Dendritic cell treated with granulocyte-macrophage colony-stimulating factor and Interleukin-4, amounts not matched to agents 40 ng/mL and 50 ng/mL, for 4 days (primary cell): Measurements from ENCODE around the gene CUL9.

ENCODE experiments used
- H3K27ac Mint-ChIP-seq: one replicate; pipeline ENCODE4 v1.8.0; 2022; ENCODE audit warnings: mild to moderate bottlenecking, mixed read lengths
- H3K27me3 Mint-ChIP-seq: one replicate; pipeline ENCODE4 v1.8.0; 2022; ENCODE audit warnings: mild to moderate bottlenecking, mixed read lengths
- H3K36me3 Mint-ChIP-seq: one replicate; pipeline ENCODE4 v1.8.0; 2022; ENCODE audit warnings: low read depth, mixed read lengths
- H3K4me1 Mint-ChIP-seq: one replicate; pipeline ENCODE4 v1.8.0; 2022; ENCODE audit warnings: low read depth, mixed read lengths
- H3K4me3 Mint-ChIP-seq: one replicate; pipeline ENCODE4 v1.8.0; 2022; ENCODE audit warnings: mild to moderate bottlenecking, moderate library complexity, mixed read lengths
- H3K9me3 Mint-ChIP-seq: one replicate; pipeline ENCODE4 v1.8.0; 2022; ENCODE audit warnings: mixed read lengths
- intact Hi-C: fragments of 100-400 bp; cut with micrococcal nuclease; formaldehyde crosslinking; loops from one replicate; pipeline ENCODE4 v1.15.0; 2022

CUL9 gene

DNA sequence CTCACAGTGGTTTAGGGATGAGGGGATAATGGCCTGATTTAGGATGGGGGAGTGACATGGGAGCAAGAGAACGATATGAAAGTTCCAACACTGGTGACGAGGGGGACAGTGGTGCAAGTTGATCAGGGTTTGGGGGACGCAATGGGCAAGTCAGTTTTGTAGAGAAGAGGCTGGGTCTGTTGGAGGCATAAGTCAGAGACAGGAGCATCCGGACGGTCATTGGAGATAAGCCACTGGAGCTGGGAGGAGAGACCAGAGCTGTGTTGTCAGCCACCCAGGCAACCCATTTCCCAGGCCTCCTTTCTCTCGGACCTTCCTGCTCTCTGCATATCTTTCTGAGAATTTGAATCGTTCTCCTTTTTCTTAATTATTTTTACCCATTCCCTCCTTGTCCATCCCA is 37.8 kb downstream of the CUL9 start:
- Mint-ChIP-seq H3K36me3 (peaks cover 93% of the 10 kb centered on the region), H3K4me3 (no peak overlapping the region), H3K27me3 (no peaks in the 10 kb centered on the region), H3K27ac (no peak overlapping the region), H3K4me1 (peaks cover 24% of the 10 kb centered on the region), H3K9me3 (no peaks in the 10 kb centered on the region)
- intact Hi-C loops: no loop called here

DNA sequence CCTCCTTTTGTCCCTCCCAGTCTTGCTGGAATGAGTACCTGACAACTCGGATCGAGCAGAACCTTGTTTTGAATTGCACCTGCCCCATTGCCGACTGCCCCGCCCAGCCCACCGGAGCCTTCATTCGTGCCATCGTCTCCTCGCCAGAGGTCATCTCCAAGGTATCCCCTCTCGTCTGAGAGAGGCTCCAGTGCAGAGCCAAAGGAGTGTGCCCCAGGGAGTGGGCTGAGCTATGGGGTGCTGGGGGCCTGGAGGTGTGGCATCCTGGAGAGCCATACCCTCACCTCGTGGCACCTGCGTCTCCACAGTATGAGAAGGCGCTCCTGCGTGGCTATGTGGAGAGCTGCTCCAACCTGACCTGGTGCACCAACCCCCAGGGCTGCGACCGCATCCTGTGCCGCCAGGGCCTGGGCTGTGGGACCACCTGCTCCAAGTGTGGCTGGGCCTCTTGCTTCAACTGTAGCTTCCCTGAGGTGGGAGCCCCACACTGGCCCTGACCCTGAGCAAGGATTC is 38.5 kb downstream of the CUL9 start:
- Mint-ChIP-seq H3K4me3 (no peak overlapping the region), H3K27ac (peak overlapping the region; percentile 67)
- intact Hi-C loops: no loop called here

GRCh38 chr6:43221046-43221972 is 39.3 kb downstream of the CUL9 start:
- Mint-ChIP-seq H3K27me3 (no peaks in the 10 kb centered on the region), H3K4me3 (peak overlapping the region; percentile 18), H3K36me3 (peaks cover 91% of the 10 kb centered on the region), H3K4me1 (peaks cover 37% of the 10 kb centered on the region), H3K9me3 (no peaks in the 10 kb centered on the region), H3K27ac (peak overlapping the region; percentile 67)
- intact Hi-C loops: no loop called here

More for the DNA sequence above, 38.5 kb downstream of the CUL9 start:
- Mint-ChIP-seq H3K27me3 (no peaks in the 10 kb centered on the region), H3K4me1 (peaks cover 29% of the 10 kb centered on the region), H3K9me3 (no peaks in the 10 kb centered on the region), H3K36me3 (peaks cover 91% of the 10 kb centered on the region)

- Mint-ChIP-seq H3K27ac (no peak overlapping the region), H3K4me3 (no peak overlapping the region), H3K4me1 (peaks cover 45% of the 10 kb centered on the region), H3K9me3 (no peaks in the 10 kb centered on the region), H3K27me3 (no peaks in the 10 kb centered on the region), H3K36me3 (peaks cover 85% of the 10 kb centered on the region)
- intact Hi-C loops: no loop called here
Measured at GRCh38 chr6:43222418-43223059, 40.5 kb downstream of the CUL9 start.

- Mint-ChIP-seq H3K27ac (no peak overlapping the region), H3K27me3 (no peaks in the 10 kb centered on the region), H3K4me3 (no peak overlapping the region), H3K9me3 (no peaks in the 10 kb centered on the region), H3K4me1 (peaks cover 51% of the 10 kb centered on the region), H3K36me3 (peaks cover 80% of the 10 kb centered on the region)
- intact Hi-C loops: no loop called here
Measured at GRCh38 chr6:43223175-43223574, 41.2 kb downstream of the CUL9 start.

DNA sequence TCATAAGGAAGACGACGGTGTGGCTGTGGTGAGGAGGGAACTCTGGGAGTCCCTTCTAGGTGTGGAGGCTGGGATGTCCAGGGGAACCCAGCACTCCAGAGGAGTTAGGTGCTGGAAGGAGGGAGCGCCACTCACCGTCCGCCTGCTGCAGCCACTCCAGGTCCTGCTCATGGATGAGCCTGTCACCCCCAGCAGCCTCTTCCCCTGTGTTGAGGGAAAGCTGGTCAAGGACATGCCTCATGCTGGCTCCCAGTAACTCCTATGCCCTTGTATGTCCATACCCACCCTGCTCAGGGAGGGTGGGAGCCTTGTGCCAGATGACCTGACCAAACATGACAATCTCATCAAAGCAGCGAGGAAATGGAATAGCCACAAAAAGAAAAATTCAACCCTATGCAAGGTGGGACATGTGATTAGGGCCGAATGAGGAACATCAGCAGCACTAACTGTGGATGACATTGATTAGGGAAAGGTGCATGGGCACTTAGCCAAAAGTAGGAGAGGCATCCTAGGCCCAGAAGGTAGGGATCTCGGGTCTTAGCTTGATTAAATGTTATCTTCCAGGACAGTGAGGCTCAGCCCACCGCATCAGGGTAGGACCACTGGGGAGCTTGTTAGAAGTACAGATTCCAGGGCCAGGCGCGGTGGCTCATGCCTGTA is 44.3 kb downstream of the CUL9 start:
- H3K4me1 Mint-ChIP-seq: peaks cover 55% of the 10 kb centered on the region
- H3K27ac Mint-ChIP-seq: peak overlapping the region; percentile 66
- H3K4me3 Mint-ChIP-seq: no peak overlapping the region
- H3K9me3 Mint-ChIP-seq: no peaks in the 10 kb centered on the region
- H3K27me3 Mint-ChIP-seq: peaks cover 10% of the 10 kb centered on the region
- intact Hi-C loops: loop anchor here (5.0 kb wide), 1 partner anchor 54 kb away; the partner anchor contains the start of gene SRF
- peaks cover 49% of the 10 kb centered on the region for H3K36me3 Mint-ChIP-seq

- Mint-ChIP-seq H3K27ac (peak within 1 kb of the TSS; percentile 85), H3K27me3 (peaks cover 22% of the 10 kb centered on the region), H3K4me1 (peaks cover 51% of the 10 kb centered on the region), H3K9me3 (no peaks in the 10 kb centered on the region), H3K36me3 (peaks cover 20% of the 10 kb centered on the region), H3K4me3 (peak within 1 kb of the TSS; percentile 75)
- intact Hi-C loops: loop anchor here (2.0 to 5.0 kb wide), 3 partner anchors 18 to 57 kb away; partner anchors contain the start of genes CUL9 and SRF
Measured at GRCh38 chr6:43228951-43229802, 47.2 kb downstream of the CUL9 start, which contains the start of gene DNPH1. Gene DNPH1 (minus strand): TSS chr6:43229481. CDS start chr6:43229456, 25 bp downstream.

- peaks cover 46% of the 10 kb centered on the region for H3K4me1 Mint-ChIP-seq
- H3K27me3 Mint-ChIP-seq: peaks cover 23% of the 10 kb centered on the region
- H3K9me3 Mint-ChIP-seq: no peaks in the 10 kb centered on the region
- peaks cover 18% of the 10 kb centered on the region for H3K36me3 Mint-ChIP-seq
- peak overlapping the region; percentile 75 for H3K4me3 Mint-ChIP-seq
- peak overlapping the region; percentile 85 for H3K27ac Mint-ChIP-seq
- intact Hi-C loops: loop anchor here (2.0 to 5.0 kb wide), 3 partner anchors 17 to 58 kb away; partner anchors contain the start of genes CUL9 and SRF
Measured at GRCh38 chr6:43229803-43230620, 48.0 kb downstream of the CUL9 start.

GRCh38 chr6:43231053-43231452 is 49.1 kb downstream of the CUL9 start:
- Mint-ChIP-seq H3K4me1 (peaks cover 36% of the 10 kb centered on the region), H3K27ac (no peak overlapping the region), H3K9me3 (no peaks in the 10 kb centered on the region), H3K36me3 (peaks cover 8% of the 10 kb centered on the region), H3K4me3 (no peak overlapping the region), H3K27me3 (peaks cover 23% of the 10 kb centered on the region)
- intact Hi-C loops: no loop called here

DNA sequence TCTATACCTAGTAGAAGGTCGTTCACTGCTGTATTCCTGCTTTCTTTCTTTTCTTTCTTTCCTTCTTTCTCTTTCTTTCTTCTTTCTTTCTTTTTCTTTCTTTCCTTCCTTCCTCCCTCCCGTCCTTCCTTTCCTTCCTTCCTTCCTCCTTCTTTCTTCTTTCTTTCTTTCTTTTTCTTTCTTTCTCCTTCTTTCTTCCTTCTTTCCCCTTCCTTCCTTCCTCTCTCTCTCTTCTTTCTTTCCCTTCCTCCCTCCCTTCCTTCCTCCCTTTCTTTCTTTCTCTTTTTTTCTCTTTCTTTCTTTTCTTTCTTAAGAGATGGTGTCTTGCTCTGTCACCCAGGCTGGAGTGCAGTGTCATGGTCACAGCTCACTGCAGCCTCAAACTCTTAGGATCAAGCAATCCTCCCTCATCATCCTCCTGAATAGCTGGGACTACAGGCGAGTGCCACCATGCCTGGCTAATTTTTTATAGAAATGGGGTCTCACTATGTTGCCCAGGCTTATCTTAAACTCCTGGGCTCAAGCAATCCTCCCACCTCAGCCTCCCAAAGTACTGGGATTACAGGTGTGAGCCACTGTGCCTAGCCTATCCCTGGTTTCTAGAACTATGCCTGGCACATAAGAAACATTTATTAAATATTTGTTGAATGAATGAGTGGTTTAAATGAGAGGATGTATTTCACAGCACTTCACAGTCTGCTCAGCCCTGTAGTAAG is 49.9 kb downstream of the CUL9 start:
- intact Hi-C loops: no loop called here
- Mint-ChIP-seq H3K27ac (no peak overlapping the region), H3K9me3 (no peaks in the 10 kb centered on the region), H3K36me3 (no peaks in the 10 kb centered on the region), H3K27me3 (peaks cover 26% of the 10 kb centered on the region), H3K4me3 (no peak overlapping the region), H3K4me1 (peaks cover 28% of the 10 kb centered on the region)

DNA sequence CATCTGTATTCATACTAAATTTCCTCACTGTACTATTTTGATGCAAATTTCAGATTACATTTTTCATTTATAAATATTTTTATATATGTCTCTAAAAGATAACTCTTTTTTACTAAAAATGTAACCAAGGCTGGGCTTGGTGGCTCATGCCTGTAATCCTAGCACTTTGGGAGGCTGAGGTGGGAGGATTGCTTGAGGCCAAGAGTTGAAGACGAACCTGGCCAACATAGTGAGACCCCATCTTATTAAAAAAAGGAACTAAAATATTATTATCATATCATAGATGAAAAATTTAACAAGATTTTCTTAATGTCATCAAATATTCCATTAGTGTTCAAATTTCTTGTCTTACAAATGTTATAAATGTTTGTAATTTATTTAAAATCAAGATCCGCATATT is 53.8 kb downstream of the CUL9 start:
- Mint-ChIP-seq H3K9me3 (no peaks in the 10 kb centered on the region), H3K4me3 (no peak overlapping the region), H3K27ac (no peak overlapping the region), H3K4me1 (peaks cover 11% of the 10 kb centered on the region), H3K36me3 (no peaks in the 10 kb centered on the region), H3K27me3 (peaks cover 46% of the 10 kb centered on the region)
- intact Hi-C loops: no loop called here

GRCh38 chr6:43239054-43239453 is 57.1 kb downstream of the CUL9 start:
- Mint-ChIP-seq H3K36me3 (no peaks in the 10 kb centered on the region), H3K9me3 (no peaks in the 10 kb centered on the region), H3K27me3 (peaks cover 32% of the 10 kb centered on the region), H3K4me3 (no peak overlapping the region), H3K4me1 (peaks cover 5% of the 10 kb centered on the region), H3K27ac (no peak overlapping the region)
- intact Hi-C loops: no loop called here
